ENCODE data around the gene PDZRN4.

- TF ChIP-seq CTCF (conservative IDR thresholded peaks at IDR 0.05; ENCODE audit: low read length): no peak
- TF ChIP-seq EZH2phosphoT487 (IDR thresholded peaks at IDR 0.05; ENCODE audit: borderline replicate concordance): no peak
Observed at GRCh38 chr12:41212625-41213024, 24.5 kb downstream of the PDZRN4 start.
